Heart left ventricle (tissue), 13 donors: ENCODE results near the gene SH3RF2.

Experiments used
- POLR2A ChIP-seq, 2 donors: fragments of 450-650 bp; IDR thresholded peaks; one replicate each; pipeline ENCODE4 v1.6.1; 2017; ENCODE audit warnings: antibody characterized with exemption in 2 of 2, mild to moderate bottlenecking in 2 of 2, moderate library complexity in 2 of 2
- TF ChIP-seq, protein P1 (sequence below), 12 donors: fragments of 200-600 bp; sonication (generic) in 4 of 12; IDR thresholded peaks; one replicate each; pipeline versions ENCODE4 v1.5.0 to v1.8.0; 2018 to 2022; ENCODE audit warnings: antibody characterized with exemption in 12 of 12, mild to moderate bottlenecking in 5 of 12
- donor health status: ischemic (EF 13 %, LVEDD 7.1; RV severe dilation, severe dysfunction).
- donor health status: DM: no; HTN: yes; CAD: no.
- donor health status: DM: no; HTN: no; CAD: no.
- donor health status: ischemic (EF 25% LVEDD 6.9; RV normal size, moderate dysfunction).
- donor health status: ischemic (EF 25% LVEDD 5.7; RV mildly dilated, moderate dysfunction).
- donor health status: ischemic (EF 35%, LVEDD 5.7; RV mildly dilated, moderate dysfunction).
- donor health status: nonischemic (EF 11% LVEDD 7.7; RV severe dilation, severe dysfunction).
- donor health status: DM: yes; HTN: yes; CAD: no.
- donor health status: PGD.
- donor health status: ischemic (EF 29% LVEDD 5.4; RV normal size, mild dysfunction).
- donor health status: nonischemic (EF 23%, LVEDD 6.1; RV moderate dilation, normal function).

DNA sequence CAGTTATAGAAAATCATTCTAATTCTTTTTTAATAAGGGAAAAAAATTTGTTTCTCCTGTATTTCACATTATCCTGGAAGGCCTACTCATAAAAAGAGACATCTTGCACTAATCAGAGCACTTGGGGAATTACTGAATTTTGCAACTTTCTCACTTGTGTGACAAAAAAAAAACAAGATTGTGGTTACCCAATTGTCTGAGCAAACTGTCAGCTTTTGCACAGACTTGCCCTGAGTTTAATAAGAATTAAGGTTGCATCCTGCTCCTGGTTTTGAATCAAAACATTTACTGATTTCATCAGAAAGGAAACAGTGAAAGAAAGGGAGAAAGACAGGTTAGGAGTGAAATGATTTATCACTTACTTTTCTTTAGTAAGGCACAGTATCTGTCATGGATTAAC is 10.6 kb upstream of the SH3RF2 start:
- TF ChIP-seq, protein P1, sequence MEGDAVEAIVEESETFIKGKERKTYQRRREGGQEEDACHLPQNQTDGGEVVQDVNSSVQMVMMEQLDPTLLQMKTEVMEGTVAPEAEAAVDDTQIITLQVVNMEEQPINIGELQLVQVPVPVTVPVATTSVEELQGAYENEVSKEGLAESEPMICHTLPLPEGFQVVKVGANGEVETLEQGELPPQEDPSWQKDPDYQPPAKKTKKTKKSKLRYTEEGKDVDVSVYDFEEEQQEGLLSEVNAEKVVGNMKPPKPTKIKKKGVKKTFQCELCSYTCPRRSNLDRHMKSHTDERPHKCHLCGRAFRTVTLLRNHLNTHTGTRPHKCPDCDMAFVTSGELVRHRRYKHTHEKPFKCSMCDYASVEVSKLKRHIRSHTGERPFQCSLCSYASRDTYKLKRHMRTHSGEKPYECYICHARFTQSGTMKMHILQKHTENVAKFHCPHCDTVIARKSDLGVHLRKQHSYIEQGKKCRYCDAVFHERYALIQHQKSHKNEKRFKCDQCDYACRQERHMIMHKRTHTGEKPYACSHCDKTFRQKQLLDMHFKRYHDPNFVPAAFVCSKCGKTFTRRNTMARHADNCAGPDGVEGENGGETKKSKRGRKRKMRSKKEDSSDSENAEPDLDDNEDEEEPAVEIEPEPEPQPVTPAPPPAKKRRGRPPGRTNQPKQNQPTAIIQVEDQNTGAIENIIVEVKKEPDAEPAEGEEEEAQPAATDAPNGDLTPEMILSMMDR (IDR thresholded peaks at IDR 0.05) = no peak
- no peak for TF ChIP-seq POLR2A (IDR thresholded peaks at IDR 0.05)
